Hepatocyte (in vitro differentiated cells): ENCODE results near the gene ATG16L1. TPM values are rescaled to one million over a fixed set of nuclear protein-coding genes. Genes with fewer than 3 reads are reported as not detected.

Experiments used
- DNase-seq: peaks from one replicate; pipeline ENCODE4 v3.0.0-alpha.2; 2016; ENCODE audit warnings: low spot score
- H2AFZ ChIP-seq: fragments of 200-600 bp; sonication (generic); 2 replicates; pipeline ENCODE4 v1.6.0; 2016; ENCODE audit warnings: antibody characterized with exemption, mild to moderate bottlenecking
- H3K27ac ChIP-seq: fragments of 200-600 bp; sonication (generic); 2 replicates; pipeline ENCODE4 v1.5.1; 2016; ENCODE audit warnings: mild to moderate bottlenecking
- H3K27me3 ChIP-seq: fragments of 200-600 bp; sonication (generic); 2 replicates; pipeline ENCODE4 v1.6.1; 2016
- H3K36me3 ChIP-seq: fragments of 200-600 bp; sonication (generic); replicated peaks from 2 replicates; pipeline ENCODE4 v1.5.1; 2016; ENCODE audit warnings: low read depth; ENCODE audit not compliant: insufficient read depth
- H3K4me1 ChIP-seq: fragments of 200-600 bp; sonication (generic); 2 replicates; pipeline ENCODE4 v1.5.1; 2016; ENCODE audit warnings: mild to moderate bottlenecking, moderate library complexity; ENCODE audit not compliant: insufficient read depth
- H3K4me2 ChIP-seq: fragments of 200-600 bp; sonication (generic); 2 replicates; pipeline ENCODE4 v1.6.0; 2016
- H3K4me3 ChIP-seq: fragments of 200-600 bp; sonication (generic); 2 replicates; pipeline ENCODE4 v1.5.1; 2016; ENCODE audit warnings: mild to moderate bottlenecking
- H3K79me2 ChIP-seq: fragments of 200-600 bp; sonication (generic); 2 replicates; pipeline ENCODE4 v1.6.0; 2017; ENCODE audit warnings: mild to moderate bottlenecking
- H3K9me2 ChIP-seq: fragments of 200-600 bp; sonication (generic); replicated peaks from 2 replicates; pipeline ENCODE4 v1.6.0; 2017; ENCODE audit warnings: mild to moderate bottlenecking; ENCODE audit not compliant: insufficient read depth
- H3K9me3 ChIP-seq: fragments of 200-600 bp; sonication (generic); 2 replicates; pipeline ENCODE4 v1.5.1; 2016; ENCODE audit warnings: low read depth, mild to moderate bottlenecking
- H4K20me1 ChIP-seq: fragments of 200-600 bp; sonication (generic); 2 replicates; pipeline ENCODE4 v1.6.0; 2016; ENCODE audit warnings: mild to moderate bottlenecking; ENCODE audit not compliant: insufficient read depth, poor library complexity, severe bottlenecking
- CTCF ChIP-seq: fragments of 200-600 bp; sonication (generic); IDR thresholded peaks from 2 replicates; pipeline ENCODE4 v1.5.1; 2016; ENCODE audit warnings: antibody characterized with exemption, mild to moderate bottlenecking; ENCODE audit not compliant: poor library complexity
- EZH2 ChIP-seq: fragments of 200-600 bp; sonication (generic); IDR thresholded peaks from 2 replicates; pipeline ENCODE4 v1.6.1; 2016; ENCODE audit warnings: antibody characterized with exemption, mild to moderate bottlenecking, borderline replicate concordance
- EZH2phosphoT487 ChIP-seq: fragments of 200-600 bp; sonication (generic); IDR thresholded peaks from one replicate; pipeline ENCODE4 v1.6.1; 2018; ENCODE audit warnings: antibody characterized with exemption, mild to moderate bottlenecking, low read depth, moderate library complexity; ENCODE audit not compliant: unreplicated experiment, severe bottlenecking
- WGBS: methylation state at CpG from one replicate; pipeline ENCODE4 v1.1.6; 2016; ENCODE audit warnings: low lambda C conversion rate; ENCODE audit errors: missing lambda C conversion rate; 5-methylcytosine and 5-hydroxymethylcytosine counted together
- polyA plus RNA-seq: library from polyadenylated mRNA; unstranded; fragments of >200 nt; fragmentation: Nextera tagmentation; extraction: Ambion mirVana; gene quantifications from 2 replicates; pipeline ENCODE4 v1.2.1, GENCODE V29; 2016
- total RNA-seq: library from RNA; depleted of rRNA; stranded (reverse); fragments of >200 nt; gene quantifications from 2 replicates; pipeline ENCODE4 v1.2.3, GENCODE V29; 2014

ATG16L1 gene
- total and polyA plus RNA-seq, 2 experiments from 2014 or later, result 15.7 to 28.2 TPM

- Histone ChIP-seq H3K27ac (no peak overlapping the region), H3K4me3 (no peak overlapping the region), H3K9me2 (no peaks in the 10 kb centered on the region), H3K27me3 (no peaks in the 10 kb centered on the region), H2AFZ (no peak overlapping the region), H4K20me1 (no peaks in the 10 kb centered on the region), H3K9me3 (no peaks in the 10 kb centered on the region), H3K36me3 (peaks cover 4% of the 10 kb centered on the region), H3K4me1 (no peaks in the 10 kb centered on the region), H3K4me2 (no peak overlapping the region), H3K79me2 (no peaks in the 10 kb centered on the region)
- TF ChIP-seq CTCF, result no peak
- no peak for TF ChIP-seq EZH2
- no peak for TF ChIP-seq EZH2phosphoT487
- DNase-seq, result no peak
- WGBS, result 92% methylated on average over 6 of the region's 6 CpGs
Measured at GRCh38 chr2:233267516-233268245, 16.2 kb downstream of the ATG16L1 start.

DNA sequence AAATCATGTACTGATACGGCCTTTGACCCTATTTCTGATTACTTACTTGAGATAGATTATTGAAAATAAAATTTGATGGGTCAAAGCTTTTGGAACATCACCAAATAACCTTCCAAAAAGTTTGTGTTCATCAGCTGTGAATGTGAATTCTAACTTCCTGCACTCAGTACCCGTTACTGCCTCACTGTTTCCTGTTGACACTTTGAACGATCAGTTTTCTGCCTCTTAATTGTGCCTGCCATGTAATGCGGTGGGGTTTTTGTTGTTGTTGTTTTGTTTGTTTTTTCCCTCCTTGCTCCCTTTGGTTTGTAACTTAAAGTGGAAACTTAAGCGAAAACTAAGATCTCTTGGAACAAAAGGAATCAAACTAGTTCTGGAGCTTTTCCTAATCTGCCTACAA, 18.9 kb downstream of the ATG16L1 start:
- H3K27ac ChIP-seq, result no peak overlapping the region
- peaks cover 4% of the 10 kb centered on the region for H3K36me3 ChIP-seq
- no peak for DNase-seq
- WGBS, result 90% methylated on average over 5 of the region's 5 CpGs
- no peaks in the 10 kb centered on the region for H3K79me2 ChIP-seq
- no peak overlapping the region for H3K4me2 ChIP-seq
- no peak overlapping the region for H2AFZ ChIP-seq
- H3K4me1 ChIP-seq, result no peaks in the 10 kb centered on the region
- H3K9me2 ChIP-seq, result no peaks in the 10 kb centered on the region
- no peaks in the 10 kb centered on the region for H4K20me1 ChIP-seq
- no peaks in the 10 kb centered on the region for H3K9me3 ChIP-seq
- H3K27me3 ChIP-seq, result no peaks in the 10 kb centered on the region
- no peak overlapping the region for H3K4me3 ChIP-seq
- TF ChIP-seq CTCF (no peak), EZH2 (no peak), EZH2phosphoT487 (no peak)

GRCh38 chr2:233270951-233271350, 19.5 kb downstream of the ATG16L1 start:
- WGBS, result 92% methylated on average over 4 of the region's 4 CpGs
- no peak overlapping the region for H3K27ac ChIP-seq
- peaks cover 4% of the 10 kb centered on the region for H3K36me3 ChIP-seq
- no peaks in the 10 kb centered on the region for H4K20me1 ChIP-seq
- no peak overlapping the region for H3K4me3 ChIP-seq
- H3K4me2 ChIP-seq, result no peak overlapping the region
- H3K4me1 ChIP-seq, result no peaks in the 10 kb centered on the region
- H2AFZ ChIP-seq, result no peak overlapping the region
- DNase-seq, result no peak
- no peaks in the 10 kb centered on the region for H3K9me2 ChIP-seq
- no peaks in the 10 kb centered on the region for H3K27me3 ChIP-seq
- H3K79me2 ChIP-seq, result no peaks in the 10 kb centered on the region
- H3K9me3 ChIP-seq, result no peaks in the 10 kb centered on the region
- TF ChIP-seq EZH2phosphoT487 (no peak), EZH2 (no peak), CTCF (no peak)
